COR-L47 (cell line): ENCODE results near the gene GIPC2.
"Not testable (repeated sequence)": the region's sequence is repeated elsewhere in the genome, so short reads cannot be mapped to it uniquely, and the experiment has no call there.

ENCODE experiments used
- DNase-seq: peaks from one replicate; lab custom pipeline; 2025; lab: John Stamatoyannopoulos, UW

GIPC2 gene

DNA sequence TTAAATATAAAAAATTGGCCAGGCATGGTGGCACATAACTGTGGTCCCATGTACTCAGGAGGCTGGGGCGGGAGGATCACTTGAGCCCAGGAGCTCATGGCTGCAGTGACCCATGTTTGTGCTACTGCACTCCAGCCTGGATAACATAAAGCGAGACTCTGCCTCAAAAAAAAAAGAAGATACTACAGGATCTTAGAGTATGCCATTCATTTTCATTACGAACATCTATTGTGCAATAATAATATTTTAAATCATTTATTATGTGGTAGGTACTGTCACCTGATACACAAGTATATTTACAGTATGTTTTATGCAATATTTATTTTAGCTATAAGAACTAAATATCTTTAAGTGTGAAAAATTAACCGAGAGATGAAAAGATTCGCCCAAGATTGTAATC lies 9.3 kb upstream of the GIPC2 start:
- DNase-seq: no peak

DNA sequence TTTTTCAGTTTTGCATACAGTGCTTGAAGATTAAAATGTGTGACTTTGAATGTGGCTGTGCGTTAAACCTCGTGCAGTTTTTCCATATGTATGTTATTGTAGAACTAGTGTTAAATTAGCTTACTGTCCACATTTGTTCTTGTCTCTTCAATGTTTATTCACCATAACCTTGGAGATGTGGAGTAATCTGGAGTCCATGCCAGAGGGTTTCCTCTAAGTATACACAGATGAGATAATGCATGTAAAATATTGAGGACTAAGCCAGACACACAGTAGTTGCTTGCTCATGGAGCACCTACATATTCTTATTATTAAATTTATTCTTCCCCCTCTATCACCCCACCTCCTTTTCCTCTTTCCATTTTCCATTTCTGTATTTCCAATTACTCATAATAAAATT lies 7.7 kb upstream of the GIPC2 start:
- DNase-seq: no peak

DNA sequence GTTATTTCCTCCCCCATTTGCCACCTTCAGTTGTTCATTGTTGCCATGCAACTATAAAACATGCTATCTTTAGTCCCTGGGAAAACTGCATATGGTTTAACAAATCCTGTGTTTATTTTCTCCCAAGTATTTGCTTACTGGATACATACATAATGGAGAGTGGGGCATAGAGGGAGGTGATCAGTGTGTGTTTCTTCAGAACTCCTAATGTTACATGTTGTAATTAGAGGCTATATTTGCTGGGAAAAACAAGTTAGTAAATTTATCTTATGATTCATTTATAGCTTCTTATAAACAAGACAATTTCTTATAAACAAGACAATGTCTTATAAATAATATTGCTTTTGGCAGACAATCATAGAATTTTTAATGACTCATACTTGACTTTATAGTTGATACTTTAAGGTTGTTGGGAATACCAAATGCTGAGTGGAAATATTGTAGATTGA lies 7.3 kb upstream of the GIPC2 start:
- no peak for DNase-seq

DNA sequence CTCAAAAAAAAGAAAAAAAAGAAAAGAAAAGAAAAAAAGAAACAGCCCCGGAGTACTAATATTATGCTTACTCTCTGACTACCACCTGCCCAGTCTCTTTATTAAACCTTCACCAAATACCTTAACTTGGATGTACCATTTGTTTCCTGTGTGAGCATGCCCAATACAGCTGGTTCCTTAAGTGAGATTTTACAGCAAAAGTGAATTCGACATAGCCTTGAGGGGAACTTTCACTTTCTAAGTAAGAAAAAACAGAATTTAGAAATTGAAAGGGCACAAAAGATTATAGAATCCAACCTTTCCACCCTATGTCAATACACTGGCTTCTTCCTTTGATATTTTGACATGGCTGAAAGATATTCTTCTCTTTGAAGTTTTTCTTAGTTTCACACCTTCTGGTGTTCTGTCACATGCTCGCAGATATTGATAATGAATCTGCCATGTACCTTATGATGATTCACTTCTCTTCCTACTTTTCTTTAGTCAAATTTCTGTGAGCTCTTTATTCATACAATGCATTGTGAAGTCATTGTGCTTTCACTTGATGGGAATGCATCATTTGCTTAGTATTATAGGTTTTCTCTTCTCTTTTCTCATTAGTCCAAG lies 5.2 kb upstream of the GIPC2 start:
- no peak for DNase-seq

DNA sequence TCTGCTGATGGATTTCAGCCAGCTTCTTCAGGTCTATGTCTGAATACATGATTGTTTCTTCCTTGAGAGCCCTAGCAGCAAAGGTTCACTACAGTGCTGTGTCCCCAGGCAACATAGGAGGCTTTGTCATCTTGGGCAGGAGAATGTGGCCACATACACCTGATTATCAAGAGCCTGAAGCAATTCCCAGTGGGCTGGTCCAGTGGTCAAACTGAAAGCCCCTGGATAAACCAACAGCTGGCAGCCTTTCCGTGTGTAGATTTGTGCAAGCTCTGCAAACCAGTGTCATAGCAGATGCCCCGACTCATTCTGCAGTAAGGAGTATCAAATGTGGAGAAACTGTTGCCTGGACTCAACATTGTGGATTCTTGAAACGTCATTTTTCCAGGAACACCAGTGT lies 2.3 kb upstream of the GIPC2 start:
- no peak for DNase-seq

DNA sequence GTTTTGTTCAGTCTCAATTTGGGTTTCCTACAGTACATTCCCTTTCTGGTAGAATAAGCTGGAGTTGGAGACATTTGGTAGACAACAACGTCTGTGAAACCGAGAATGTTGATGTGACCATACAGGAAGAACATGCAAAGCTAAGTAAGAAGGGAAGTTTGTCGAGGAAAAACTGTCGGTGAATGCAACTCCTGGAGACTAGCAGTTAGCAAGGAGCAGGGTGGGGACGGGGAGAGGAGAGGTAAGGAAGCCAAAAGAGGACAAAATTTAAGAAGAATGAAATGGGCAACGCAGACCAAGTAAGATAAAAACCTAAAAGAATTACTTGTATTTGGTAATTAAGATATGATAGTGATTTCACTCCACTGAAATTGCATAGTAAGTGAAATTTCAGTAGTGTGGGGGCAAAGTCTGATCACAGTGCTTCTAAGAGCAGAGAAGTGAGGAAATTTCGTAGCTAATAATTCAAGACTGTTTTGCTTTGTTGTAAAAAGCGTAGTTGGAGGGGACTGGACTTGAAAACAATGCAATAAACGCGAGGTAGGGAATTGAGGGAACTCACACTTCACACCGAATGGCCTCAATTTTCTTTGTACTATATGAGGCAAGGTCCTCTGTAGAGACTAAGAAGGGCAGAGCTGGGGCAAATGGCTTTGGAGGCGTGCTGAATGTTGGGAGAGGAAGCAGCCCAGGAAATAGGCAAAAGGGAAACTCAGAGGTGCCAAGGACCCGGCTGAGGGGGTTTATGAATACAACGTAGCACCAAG lies 787 bp upstream of the GIPC2 start:
- DNase-seq: no peak

DNA sequence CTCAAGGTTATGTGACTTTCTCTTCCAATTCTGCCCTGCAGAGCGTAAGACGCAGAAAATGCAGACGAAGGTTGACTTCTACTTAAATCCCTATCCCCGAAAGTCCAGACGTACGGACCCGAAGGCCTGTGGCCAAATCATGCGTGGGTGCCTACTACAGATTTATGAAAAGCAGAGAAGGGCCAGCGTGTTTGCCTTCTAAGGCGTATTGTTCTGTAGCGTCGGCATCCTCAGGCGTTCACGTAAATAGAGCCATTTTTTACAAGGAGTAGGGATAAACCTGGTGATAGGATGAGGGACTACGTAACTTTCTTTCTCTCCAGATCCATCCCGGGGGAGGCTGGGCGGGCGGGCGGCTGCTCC lies 222 bp upstream of the GIPC2 start:
- DNase-seq: no peak

DNA sequence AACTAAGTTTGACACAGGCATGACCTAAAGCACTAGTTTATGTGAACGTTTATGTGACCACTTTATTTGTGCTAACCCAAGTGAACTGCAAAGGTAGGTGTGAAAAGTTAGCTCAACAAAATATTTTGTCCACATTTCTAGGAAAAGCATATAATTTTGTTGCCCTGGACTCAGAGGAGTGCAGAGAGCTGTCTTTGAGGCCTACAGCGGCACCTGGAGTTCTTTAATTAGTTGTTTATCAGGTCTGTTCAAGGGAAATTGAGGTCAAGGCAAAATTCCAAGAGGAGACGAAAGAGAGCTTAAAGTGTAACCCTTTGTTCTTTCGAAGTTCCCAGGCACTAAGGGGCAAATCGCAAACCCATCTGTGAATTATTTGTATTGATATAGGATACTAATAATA lies 1.3 kb downstream of the GIPC2 start:
- no peak for DNase-seq

DNA sequence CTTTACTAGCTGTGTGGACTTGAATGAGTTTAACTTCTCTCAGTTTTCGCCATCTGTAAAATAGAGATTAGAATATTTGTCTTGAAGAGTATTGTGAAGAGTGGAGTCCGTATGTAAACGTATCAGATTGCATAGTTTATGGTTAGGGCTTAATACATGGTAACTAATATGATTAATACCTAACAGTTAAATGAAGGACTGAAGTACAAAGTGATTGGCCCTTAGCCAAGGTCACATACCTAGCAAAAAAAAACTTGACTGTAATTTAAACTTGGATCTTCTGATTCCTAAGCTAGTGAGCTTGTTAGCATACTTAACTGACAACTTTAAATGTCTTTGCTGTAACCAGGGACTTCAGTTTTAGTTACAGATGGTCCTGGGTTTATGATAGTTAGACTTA lies 1.9 kb downstream of the GIPC2 start:
- DNase-seq: no peak

DNA sequence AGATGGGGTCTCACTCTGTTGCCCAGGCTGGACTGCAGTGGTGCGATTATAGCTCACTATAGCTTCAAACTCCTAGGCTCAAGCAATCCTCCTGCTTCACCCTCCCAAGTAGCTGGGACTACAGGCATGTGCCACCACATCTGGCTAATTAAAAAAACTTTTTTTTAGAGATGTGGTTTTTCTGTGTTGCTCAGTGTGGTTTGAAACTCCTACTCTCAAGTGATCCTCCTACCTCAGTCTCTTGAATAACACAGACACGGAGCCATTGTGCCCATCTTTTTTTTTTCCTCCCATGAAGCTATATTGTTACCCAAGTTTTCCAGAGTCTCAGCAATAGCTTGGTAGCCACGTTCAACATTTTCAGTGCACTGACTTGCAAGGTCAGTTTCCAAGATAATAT lies 2.7 kb downstream of the GIPC2 start:
- no peak for DNase-seq

DNA sequence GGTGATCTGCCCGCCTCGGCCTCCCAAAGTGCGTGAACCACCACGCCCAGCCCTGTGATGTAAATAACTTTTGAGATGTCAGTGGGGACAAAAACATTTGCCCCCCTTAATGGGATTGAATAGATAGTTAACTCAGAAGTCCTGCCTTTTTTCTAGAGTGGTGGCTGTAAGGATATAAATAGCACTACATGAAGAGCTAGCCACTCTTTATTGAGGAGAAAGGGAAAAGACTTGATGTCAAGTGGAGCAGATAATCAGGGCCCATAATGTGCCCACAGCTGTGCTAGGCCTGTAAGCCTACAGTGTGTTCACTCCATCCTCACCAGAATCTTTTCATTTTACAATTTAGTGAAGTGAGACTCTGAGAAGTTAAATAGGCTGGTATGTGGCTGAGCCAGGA lies 3.6 kb downstream of the GIPC2 start:
- no peak for DNase-seq

DNA sequence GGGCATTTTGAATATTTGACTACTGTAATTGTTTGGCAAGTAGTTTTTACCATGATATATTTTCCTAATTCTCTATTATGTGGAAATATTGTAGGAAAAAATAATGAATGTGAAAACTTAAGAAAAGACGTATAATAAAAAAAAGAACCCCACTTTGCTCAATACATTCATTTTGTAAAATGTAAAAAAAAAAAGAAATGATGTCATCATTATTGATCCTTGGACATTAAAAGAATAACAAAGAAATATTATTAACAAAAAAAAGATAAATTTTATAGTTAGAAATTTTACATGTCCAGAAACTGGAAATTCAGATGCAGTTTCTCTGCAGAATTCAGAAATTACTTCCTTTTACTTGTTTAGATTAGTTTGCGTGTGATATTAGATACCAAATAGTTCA lies 5.2 kb downstream of the GIPC2 start:
- DNase-seq: no peak

DNA sequence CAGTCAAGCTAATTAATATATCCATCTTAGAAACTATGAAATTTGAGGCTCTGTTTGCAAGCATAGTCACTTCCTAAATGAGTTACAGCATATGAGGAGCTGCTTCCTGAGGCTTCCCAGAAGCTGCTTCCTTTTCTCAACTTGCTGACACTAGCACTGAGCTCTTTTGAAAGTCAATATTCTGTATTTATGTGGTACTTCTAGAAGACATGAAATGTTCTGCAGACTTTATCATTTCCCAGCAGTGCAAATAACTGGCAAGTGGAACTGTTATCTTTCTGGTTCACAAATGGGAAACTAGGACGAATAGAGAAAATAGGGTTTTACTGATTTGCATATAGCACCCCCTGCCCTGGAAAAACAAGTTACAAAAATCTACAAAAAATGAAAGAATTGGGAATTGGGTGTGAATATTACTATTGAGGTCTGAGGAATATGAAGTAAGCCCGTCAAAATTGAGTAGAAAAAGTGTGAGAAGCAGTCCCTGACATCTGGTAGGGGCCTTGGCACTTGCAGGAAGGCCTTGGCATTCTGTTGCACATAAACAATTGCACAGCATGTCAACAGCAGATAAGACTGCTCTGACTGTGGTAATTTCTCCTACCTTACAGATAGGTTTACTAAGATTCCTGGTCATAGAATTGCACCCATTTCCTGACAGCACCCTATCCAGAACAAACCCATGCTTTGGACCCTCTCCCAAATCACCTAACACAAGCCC lies 7.1 kb downstream of the GIPC2 start:
- no peak for DNase-seq

DNA sequence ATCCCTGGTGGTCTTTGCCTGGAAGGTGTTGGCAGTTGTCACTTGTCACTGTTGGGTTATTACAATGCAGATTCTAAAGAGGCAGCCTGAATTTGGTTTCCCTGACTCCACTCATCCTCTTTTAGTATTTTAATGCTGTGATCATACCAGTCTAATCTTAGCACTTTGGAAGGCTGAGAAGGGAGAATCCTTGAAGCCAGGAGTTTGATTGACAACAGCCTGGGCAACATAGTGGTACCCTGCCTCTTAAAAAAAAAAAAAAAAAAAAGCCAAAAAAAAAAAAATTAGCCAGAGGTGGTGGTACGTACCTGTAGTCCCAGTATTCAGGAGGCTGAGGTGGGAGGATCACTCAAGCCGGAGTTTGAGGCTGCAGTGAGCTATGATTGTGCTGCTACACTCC lies 7.7 kb downstream of the GIPC2 start:
- DNase-seq: no peak

DNA sequence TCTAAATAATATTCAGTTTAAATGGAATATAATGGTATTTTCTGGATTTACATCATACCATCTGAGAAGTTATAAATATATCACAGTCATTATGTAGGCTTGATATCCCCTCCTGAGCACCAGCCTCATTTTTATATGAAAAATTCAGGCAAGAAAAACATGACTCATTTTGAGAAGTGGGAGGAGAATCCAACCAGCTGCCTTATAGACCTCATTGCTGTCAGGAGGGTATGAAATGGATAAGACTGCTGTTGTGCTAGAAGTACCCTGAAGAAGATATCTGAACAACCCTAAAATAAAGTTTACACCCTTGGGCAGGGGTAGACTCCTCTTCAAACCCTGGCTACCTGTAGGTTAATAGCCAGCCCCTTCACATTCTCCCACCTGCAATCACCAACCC lies 8.8 kb downstream of the GIPC2 start:
- DNase-seq: no peak

DNA sequence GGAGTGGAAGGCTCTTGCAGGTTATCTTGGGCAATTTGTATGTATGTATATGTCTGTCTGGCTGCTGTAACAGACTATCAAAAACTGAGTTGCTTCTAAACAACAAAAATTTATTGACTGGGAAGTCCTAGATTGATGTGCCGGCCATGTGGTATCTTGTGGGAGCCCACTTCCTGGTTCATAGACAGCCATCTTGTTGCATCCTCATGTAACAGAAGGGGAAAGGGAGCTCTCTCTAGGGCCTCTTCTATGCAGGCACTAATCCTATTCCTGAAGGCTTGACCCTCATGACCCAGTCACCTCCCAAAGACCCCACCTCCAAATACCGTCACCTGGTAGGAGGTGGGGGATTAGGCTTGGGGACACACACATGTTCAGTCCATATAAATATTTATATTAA lies 9.2 kb downstream of the GIPC2 start:
- no peak for DNase-seq

DNA sequence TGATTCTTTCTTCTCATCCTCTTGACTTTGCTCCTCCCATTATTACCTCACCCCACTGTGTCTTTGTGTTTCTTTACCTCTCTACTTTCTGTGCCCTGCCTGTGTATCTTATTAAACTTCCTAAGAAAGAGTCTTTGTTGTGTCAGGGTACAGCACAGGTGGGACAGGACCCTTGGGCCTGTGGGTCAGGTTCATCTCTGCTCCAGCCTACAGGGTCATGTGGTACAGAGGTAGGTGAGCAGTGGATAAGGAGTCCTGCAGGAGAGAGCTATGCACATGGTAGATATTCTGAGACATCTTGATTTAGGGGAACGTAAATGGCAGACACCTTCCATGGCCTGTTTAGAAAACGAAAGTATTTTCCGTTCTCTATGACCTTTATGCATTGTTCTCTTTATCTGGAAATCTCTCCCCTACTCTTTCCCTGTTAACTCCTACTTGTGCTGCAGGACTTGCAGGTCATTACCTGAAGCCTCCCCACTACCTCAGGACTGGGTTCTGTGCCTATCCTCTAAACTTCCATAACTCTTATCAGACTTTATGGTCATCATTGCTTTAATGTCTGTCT lies 9.9 kb downstream of the GIPC2 start:
- no peak for DNase-seq

DNA sequence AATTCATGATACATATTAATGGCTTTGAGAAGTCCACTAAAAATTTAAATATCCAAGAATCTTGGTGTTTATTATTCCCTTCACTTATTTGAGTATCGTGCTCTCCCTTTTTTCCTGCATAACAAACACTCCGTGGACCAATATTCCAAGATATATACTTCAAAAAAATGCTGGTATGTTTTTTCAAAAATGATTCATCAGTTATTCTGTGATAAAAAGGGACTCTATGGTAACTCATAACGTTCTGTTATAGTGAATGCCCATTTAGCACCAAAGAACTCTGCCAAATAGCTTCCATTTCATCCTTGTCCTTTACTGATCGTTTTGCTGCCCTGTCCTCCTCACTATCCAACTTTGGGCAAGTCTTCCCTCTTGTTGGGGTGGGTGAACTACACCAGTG lies 12.9 kb downstream of the GIPC2 start:
- DNase-seq: no peak

DNA sequence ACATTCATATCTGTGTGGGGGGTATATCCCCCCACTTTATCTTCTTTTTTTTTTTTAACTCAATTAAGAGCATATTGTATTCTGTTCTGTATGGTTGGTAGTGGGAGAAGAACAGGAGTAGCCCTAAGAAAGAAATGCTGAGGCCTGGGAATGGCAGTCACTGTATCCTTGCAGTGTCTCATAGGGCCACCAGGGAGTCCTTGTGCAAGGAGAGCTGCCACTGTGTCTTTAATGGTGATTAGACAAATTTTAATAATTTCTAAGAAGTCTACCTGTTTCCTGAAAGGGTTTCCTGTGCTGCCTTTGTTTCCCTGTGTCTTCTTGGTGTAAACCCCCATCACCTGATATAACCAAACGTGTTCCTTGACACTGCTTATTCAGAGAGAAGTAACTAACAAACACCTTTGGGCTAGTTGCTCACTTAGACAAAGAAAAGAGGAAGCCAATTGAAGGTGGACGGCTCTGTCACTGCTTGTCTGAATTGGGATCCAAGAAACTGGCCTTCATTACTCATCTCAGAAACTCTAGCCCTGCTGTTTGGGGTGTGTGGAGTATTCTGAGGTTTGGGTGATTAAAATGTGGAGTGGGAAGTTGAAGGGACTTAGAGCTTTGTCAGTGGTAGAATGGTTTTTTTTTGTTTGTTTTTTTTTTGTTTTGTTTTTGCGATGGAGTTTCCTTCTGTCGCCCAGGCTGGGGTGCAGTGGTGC lies 15.2 kb downstream of the GIPC2 start:
- DNase-seq: no peak

DNA sequence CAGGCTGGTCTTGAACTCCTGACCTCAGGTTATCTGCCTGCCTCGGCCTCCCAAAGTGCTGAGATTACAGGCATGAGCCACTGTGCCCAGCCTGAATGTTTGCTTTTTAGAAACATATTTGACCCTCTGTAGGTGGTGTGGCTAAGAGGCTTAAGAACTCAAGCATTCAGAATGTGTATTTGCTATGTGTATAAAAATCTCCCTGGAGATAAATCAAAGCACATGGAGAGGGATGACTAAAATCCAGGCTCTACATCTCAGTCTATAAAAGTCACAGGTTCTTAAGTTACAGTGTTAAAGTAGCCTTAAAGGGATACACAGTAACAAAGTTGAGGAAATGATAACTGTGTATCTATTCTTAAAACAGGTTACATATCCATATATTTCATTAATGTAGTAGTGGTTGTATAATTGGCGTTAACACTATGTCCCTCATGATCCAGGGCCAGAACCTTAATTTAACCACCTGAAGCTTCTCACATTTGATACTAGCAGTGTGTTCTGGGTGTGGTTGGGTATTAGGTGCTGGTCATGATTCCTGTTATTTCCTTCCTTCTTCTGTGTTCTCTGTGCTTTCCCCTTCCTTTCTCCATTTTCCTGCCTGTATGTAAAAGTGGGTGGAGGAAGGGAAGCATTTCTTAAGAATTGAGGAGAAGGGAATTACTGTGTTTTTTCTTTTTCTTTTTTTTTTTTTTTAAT lies 16.2 kb downstream of the GIPC2 start:
- DNase-seq: no peak

DNA sequence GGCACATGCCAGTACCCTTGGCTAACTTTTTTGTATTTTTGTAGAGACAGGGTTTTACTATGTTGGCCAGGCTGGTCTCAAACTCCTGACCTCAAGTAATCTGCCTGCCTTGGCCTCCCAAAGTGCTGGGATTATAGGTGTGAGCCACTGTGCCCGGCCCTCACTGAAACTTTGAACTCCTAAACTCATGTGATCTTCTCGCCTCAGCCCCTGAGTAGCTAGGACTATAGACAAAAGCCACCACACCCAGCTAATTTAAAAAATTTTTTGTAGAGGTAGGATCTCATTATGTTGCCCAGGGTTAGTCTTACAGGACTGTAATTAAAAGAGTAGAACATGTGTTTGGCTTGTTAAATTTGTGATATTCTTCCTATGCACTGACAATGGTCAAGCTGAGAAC lies 19.1 kb downstream of the GIPC2 start:
- DNase-seq: not testable (repeated sequence)
